KMS-11 (cell line): ENCODE results near the gene HIGD1B.

Experiments
- H2AFZ ChIP-seq: fragments of 200-600 bp; sonication (generic); 2 replicates; pipeline ENCODE4 v1.6.1; 2016; ENCODE audit warnings: antibody characterized with exemption, mixed run types, low read depth
- H3K27ac ChIP-seq: fragments of 200-600 bp; sonication (generic); 2 replicates; pipeline ENCODE4 v1.6.1; 2016; ENCODE audit warnings: mild to moderate bottlenecking, mixed run types
- H3K27me3 ChIP-seq: fragments of 200-600 bp; sonication (generic); 2 replicates; pipeline ENCODE4 v1.6.1; 2017; ENCODE audit warnings: mild to moderate bottlenecking, low read depth, mixed run types, moderate library complexity; ENCODE audit not compliant: insufficient read depth
- H3K36me3 ChIP-seq: fragments of 200-600 bp; sonication (generic); 2 replicates; pipeline ENCODE4 v1.6.1; 2017; ENCODE audit warnings: mild to moderate bottlenecking, mixed run types; ENCODE audit not compliant: insufficient read depth
- H3K4me1 ChIP-seq: fragments of 200-600 bp; sonication (generic); 2 replicates; pipeline ENCODE4 v1.6.1; 2016; ENCODE audit warnings: mild to moderate bottlenecking, low read depth, mixed run types; ENCODE audit not compliant: poor library complexity, severe bottlenecking
- H3K4me2 ChIP-seq: fragments of 200-600 bp; sonication (generic); 2 replicates; pipeline ENCODE4 v1.7.0; 2016; ENCODE audit warnings: mild to moderate bottlenecking, mixed run types
- H3K4me3 ChIP-seq: fragments of 200-600 bp; sonication (generic); IDR thresholded peaks from 2 replicates; pipeline ENCODE4 v1.6.1; 2017; ENCODE audit warnings: low read depth, low read length, mixed read lengths; ENCODE audit not compliant: insufficient read depth
- H3K79me2 ChIP-seq: fragments of 200-600 bp; sonication (generic); 2 replicates; pipeline ENCODE4 v1.6.1; 2016; ENCODE audit warnings: low read depth, mixed run types; ENCODE audit not compliant: insufficient read depth
- H3K9ac ChIP-seq: fragments of 200-600 bp; sonication (generic); 2 replicates; pipeline ENCODE4 v1.6.1; 2016; ENCODE audit warnings: mild to moderate bottlenecking, mixed run types
- H4K20me1 ChIP-seq: fragments of 200-600 bp; sonication (generic); 2 replicates; pipeline ENCODE4 v1.6.1; 2016; ENCODE audit warnings: mild to moderate bottlenecking, mixed run types; ENCODE audit not compliant: insufficient read depth
- TF ChIP-seq, protein P1 (sequence below): fragments of 200-600 bp; sonication (generic); conservative IDR thresholded peaks from 2 replicates; pipeline ENCODE4 v1.6.1; 2017; ENCODE audit warnings: low read depth, mild to moderate bottlenecking, antibody characterized with exemption, low read length, moderate library complexity, mixed read lengths

The HIGD1B gene

DNA sequence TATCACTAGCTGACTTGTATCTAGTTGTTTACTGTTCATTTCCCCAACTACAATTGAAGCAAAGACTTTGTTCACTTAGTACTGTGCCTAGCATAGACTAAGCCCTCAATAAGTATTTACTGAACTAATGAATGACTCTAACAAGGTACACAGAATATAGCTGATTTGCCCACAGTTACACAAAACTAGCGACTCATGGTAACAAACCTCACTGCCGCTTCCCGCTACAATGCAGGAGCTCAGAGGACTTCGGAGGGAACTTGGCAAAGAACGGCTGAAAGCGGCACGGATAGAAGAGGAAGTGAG lies 51.0 kb downstream of the HIGD1B start:
- peaks cover 4% of the 10 kb centered on the region; the same call in 1 of the 2 replicates for H3K36me3 ChIP-seq
- peak overlapping the region; percentile 98 for H3K9ac ChIP-seq
- TF ChIP-seq, protein P1, sequence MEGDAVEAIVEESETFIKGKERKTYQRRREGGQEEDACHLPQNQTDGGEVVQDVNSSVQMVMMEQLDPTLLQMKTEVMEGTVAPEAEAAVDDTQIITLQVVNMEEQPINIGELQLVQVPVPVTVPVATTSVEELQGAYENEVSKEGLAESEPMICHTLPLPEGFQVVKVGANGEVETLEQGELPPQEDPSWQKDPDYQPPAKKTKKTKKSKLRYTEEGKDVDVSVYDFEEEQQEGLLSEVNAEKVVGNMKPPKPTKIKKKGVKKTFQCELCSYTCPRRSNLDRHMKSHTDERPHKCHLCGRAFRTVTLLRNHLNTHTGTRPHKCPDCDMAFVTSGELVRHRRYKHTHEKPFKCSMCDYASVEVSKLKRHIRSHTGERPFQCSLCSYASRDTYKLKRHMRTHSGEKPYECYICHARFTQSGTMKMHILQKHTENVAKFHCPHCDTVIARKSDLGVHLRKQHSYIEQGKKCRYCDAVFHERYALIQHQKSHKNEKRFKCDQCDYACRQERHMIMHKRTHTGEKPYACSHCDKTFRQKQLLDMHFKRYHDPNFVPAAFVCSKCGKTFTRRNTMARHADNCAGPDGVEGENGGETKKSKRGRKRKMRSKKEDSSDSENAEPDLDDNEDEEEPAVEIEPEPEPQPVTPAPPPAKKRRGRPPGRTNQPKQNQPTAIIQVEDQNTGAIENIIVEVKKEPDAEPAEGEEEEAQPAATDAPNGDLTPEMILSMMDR = no peak
- H3K27ac ChIP-seq = peak overlapping the region; percentile 98
- H3K4me1 ChIP-seq = peaks cover 22% of the 10 kb centered on the region
- peaks cover 4% of the 10 kb centered on the region; the same call in 1 of the 2 replicates for H3K27me3 ChIP-seq
- peak overlapping the region; percentile 52 for H3K4me3 ChIP-seq
- H3K4me2 ChIP-seq = peak overlapping the region; percentile 97
- 0 out of 2 replicates have a peak, but pooled peaks cover 3% of the 10 kb centered on the region for H4K20me1 ChIP-seq
- peaks cover 46% of the 10 kb centered on the region for H3K79me2 ChIP-seq
- H2AFZ ChIP-seq = peak overlapping the region; percentile 92

- TF ChIP-seq, protein P1 = no peak
- Histone ChIP-seq H3K79me2 (peaks cover 46% of the 10 kb centered on the region), H3K36me3 (no peaks in the 10 kb centered on the region; the same call in 1 of the 2 replicates), H3K27me3 (peaks cover 4% of the 10 kb centered on the region; the same call in 1 of the 2 replicates), H3K9ac (peak within 1 kb of the TSS; percentile 98), H2AFZ (peak within 1 kb of the TSS; percentile 92), H3K4me2 (peak within 1 kb of the TSS; percentile 97), H3K4me3 (peak within 1 kb of the TSS; percentile 52), H3K27ac (peak within 1 kb of the TSS; percentile 98), H4K20me1 (0 out of 2 replicates have a peak, but pooled peaks cover 3% of the 10 kb centered on the region), H3K4me1 (peaks cover 22% of the 10 kb centered on the region)
These were observed 51.5 kb downstream of the HIGD1B start, which contains the start of gene EFTUD2 for GRCh38 chr17:44899074-44899782. TSS of gene EFTUD2 (minus strand) at chr17:44899445. CDS start at chr17:44894521, 4,924 bp downstream.
